ENCODE results near the gene MACROD2. TPM values are rescaled to one million over a fixed set of nuclear protein-coding genes. Genes with fewer than 3 reads are reported as not detected.

MACROD2 gene
- total and polyA plus RNA-seq, 2 donors (not counting 1 experiment from before 2014, with no cell fraction given) = 5.3 to 6.7 TPM

DNA sequence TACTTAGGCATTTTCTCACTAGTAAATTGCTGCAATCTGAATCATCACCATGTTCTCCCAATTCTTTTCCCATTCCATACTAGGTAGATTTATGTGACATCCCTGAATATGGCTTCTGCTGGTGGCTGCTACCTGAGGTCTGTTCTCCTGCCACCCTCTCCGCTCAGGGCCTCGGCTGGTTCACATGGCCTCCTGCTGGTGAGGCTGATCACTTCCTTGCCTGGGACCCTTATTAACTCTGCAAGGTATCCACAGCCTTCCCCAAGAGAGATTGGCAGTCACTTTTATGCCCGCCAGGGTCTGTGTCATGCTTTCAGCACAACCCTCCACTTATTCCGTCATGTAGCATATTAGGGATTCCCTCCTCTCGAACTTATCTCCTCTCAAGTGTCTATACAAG is 766.6 kb downstream of the MACROD2 start:
- Histone ChIP-seq H2AFZ (ENCODE audit: insufficient read depth, low read depth, low read length, poor library complexity, severe bottlenecking) (no peak overlapping the region), H3K9ac (ENCODE audit: low read length) (no peak overlapping the region), H3K79me2 (ENCODE audit: control insufficient read depth, insufficient read depth, low read length) (no peaks in the 10 kb centered on the region), H4K20me1 (ENCODE audit: control insufficient read depth, insufficient read depth, low read length, poor library complexity, severe bottlenecking) (no peaks in the 10 kb centered on the region), H3K4me1 (ENCODE audit: control insufficient read depth in 2 of 2, insufficient read depth in 2 of 2, low read length in 2 of 2) (no peaks in the 10 kb centered on the region), H3K4me2 (replicated peaks; ENCODE audit: low read depth, low read length, poor library complexity, severe bottlenecking) (no peak overlapping the region), H3K27ac (ENCODE audit: low read length in 2 of 2) (no peak overlapping the region), H3K9me3 (ENCODE audit: control extremely low read depth in 1 of 3, control insufficient read depth in 2 of 3, insufficient read depth in 1 of 3, low read length in 2 of 3) (no peaks in the 10 kb centered on the region), H3K4me3 (ENCODE audit: control extremely low read depth in 1 of 5, extremely low read depth in 1 of 5, insufficient read depth in 1 of 5, low read depth in 2 of 5, low read length in 4 of 5) (no peak overlapping the region), H3K36me3 (replicated peaks in 1 of 2; ENCODE audit: control extremely low read depth in 1 of 2, control insufficient read depth in 1 of 2, extremely low read depth in 1 of 2, insufficient read depth in 2 of 2, low read length in 1 of 2) (no peaks in the 10 kb centered on the region), H3K27me3 (replicated peaks in 1 of 4; ENCODE audit: control extremely low read depth in 1 of 4, control insufficient read depth in 3 of 4, insufficient read depth in 4 of 4, low read length in 3 of 4) (no peaks in the 10 kb centered on the region)
- Mint-ChIP-seq H3K4me1 (no peaks in the 10 kb centered on the region), H3K27me3 (peaks cover 6% of the 10 kb centered on the region), H3K9me3 (ENCODE audit: insufficient read depth) (no peaks in the 10 kb centered on the region), H3K4me3 (no peak overlapping the region), H3K27ac (no peak overlapping the region)
- intact Hi-C loops (cut with micrococcal nuclease) = no loop called here
- ChIA-PET CTCF (no interaction called here), POLR2A (no interaction called here)
- 93% methylated on average over 4 of the region's 5 CpGs for WGBS (ENCODE audit: insufficient coverage)
- DNase-seq (no peak), ATAC-seq (ENCODE audit: low read depth) (no peak)
- TF ChIP-seq EZH2 (IDR thresholded peaks at IDR 0.05; ENCODE audit: borderline replicate concordance, insufficient read depth, low read depth, low read length, poor library complexity, severe bottlenecking) = no peak
- TF ChIP-seq, protein P1, sequence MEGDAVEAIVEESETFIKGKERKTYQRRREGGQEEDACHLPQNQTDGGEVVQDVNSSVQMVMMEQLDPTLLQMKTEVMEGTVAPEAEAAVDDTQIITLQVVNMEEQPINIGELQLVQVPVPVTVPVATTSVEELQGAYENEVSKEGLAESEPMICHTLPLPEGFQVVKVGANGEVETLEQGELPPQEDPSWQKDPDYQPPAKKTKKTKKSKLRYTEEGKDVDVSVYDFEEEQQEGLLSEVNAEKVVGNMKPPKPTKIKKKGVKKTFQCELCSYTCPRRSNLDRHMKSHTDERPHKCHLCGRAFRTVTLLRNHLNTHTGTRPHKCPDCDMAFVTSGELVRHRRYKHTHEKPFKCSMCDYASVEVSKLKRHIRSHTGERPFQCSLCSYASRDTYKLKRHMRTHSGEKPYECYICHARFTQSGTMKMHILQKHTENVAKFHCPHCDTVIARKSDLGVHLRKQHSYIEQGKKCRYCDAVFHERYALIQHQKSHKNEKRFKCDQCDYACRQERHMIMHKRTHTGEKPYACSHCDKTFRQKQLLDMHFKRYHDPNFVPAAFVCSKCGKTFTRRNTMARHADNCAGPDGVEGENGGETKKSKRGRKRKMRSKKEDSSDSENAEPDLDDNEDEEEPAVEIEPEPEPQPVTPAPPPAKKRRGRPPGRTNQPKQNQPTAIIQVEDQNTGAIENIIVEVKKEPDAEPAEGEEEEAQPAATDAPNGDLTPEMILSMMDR (IDR thresholded peaks at IDR 0.05) = no peak

- Mint-ChIP-seq H3K9me3 (ENCODE audit: insufficient read depth) (no peaks in the 10 kb centered on the region), H3K27me3 (peaks cover 6% of the 10 kb centered on the region), H3K4me3 (no peak overlapping the region), H3K27ac (no peak overlapping the region), H3K4me1 (no peaks in the 10 kb centered on the region)
- TF ChIP-seq, protein P1 (IDR thresholded peaks at IDR 0.05) = no peak
- no peak for TF ChIP-seq EZH2 (IDR thresholded peaks at IDR 0.05; ENCODE audit: borderline replicate concordance, insufficient read depth, low read depth, low read length, poor library complexity, severe bottlenecking)
- Histone ChIP-seq H2AFZ (ENCODE audit: insufficient read depth, low read depth, low read length, poor library complexity, severe bottlenecking) (no peak overlapping the region), H4K20me1 (ENCODE audit: control insufficient read depth, insufficient read depth, low read length, poor library complexity, severe bottlenecking) (no peaks in the 10 kb centered on the region), H3K4me3 (ENCODE audit: control extremely low read depth in 1 of 5, extremely low read depth in 1 of 5, insufficient read depth in 1 of 5, low read depth in 2 of 5, low read length in 4 of 5) (no peak overlapping the region), H3K9me3 (ENCODE audit: control extremely low read depth in 1 of 3, control insufficient read depth in 2 of 3, insufficient read depth in 1 of 3, low read length in 2 of 3) (peaks cover 0 to 3% (median 0%) of the 10 kb centered on the region in 3 donors), H3K79me2 (ENCODE audit: control insufficient read depth, insufficient read depth, low read length) (no peaks in the 10 kb centered on the region), H3K36me3 (replicated peaks in 1 of 2; ENCODE audit: control extremely low read depth in 1 of 2, control insufficient read depth in 1 of 2, extremely low read depth in 1 of 2, insufficient read depth in 2 of 2, low read length in 1 of 2) (no peaks in the 10 kb centered on the region), H3K4me2 (replicated peaks; ENCODE audit: low read depth, low read length, poor library complexity, severe bottlenecking) (no peak overlapping the region), H3K27me3 (replicated peaks in 1 of 4; ENCODE audit: control extremely low read depth in 1 of 4, control insufficient read depth in 3 of 4, insufficient read depth in 4 of 4, low read length in 3 of 4) (no peaks in the 10 kb centered on the region), H3K27ac (ENCODE audit: low read length in 2 of 2) (no peak overlapping the region), H3K4me1 (ENCODE audit: control insufficient read depth in 2 of 2, insufficient read depth in 2 of 2, low read length in 2 of 2) (no peaks in the 10 kb centered on the region), H3K9ac (ENCODE audit: low read length) (no peak overlapping the region)
- POLR2A ChIA-PET = no interaction called here
- no peak for ATAC-seq (ENCODE audit: low read depth)
- intact Hi-C loops (cut with micrococcal nuclease) = no loop called here
- DNase-seq = no peak
- CTCF ChIA-PET = no interaction called here
- WGBS (ENCODE audit: insufficient coverage) = 98% methylated on average over 3 of the region's 6 CpGs
These were observed 769.4 kb downstream of the MACROD2 start for GRCh38 chr20:14764511-14765369.
